Tibial nerve (tissue), 4 donors: ENCODE results near the gene SYNE3. TPM values are rescaled to one million over a fixed set of nuclear protein-coding genes. Genes with fewer than 3 reads are reported as not detected.

ENCODE experiments used
- DNase-seq, 2 donors: peaks; one replicate each; pipeline ENCODE4 v3.0.0-alpha.2; 2019; ENCODE audit warnings: low spot score in 2 of 2
- H3K27ac ChIP-seq, 4 donors: fragments of 200-600 bp; sonication (generic) in 3 of 4; one replicate each; pipeline ENCODE4 v1.5.1; 2017 to 2019; ENCODE audit warnings: mild to moderate bottlenecking in 1 of 4
- H3K27me3 ChIP-seq, 2 donors: fragments of 200-600 bp; sonication (generic) in 1 of 2; one replicate each; pipeline versions ENCODE4 v1.5.1 to v1.6.0; 2017 to 2019
- H3K36me3 ChIP-seq, 3 donors: fragments of 200-600 bp; sonication (generic); one replicate each; pipeline ENCODE4 v1.5.1; 2018 to 2019
- H3K4me1 ChIP-seq, 4 donors: fragments of 200-600 bp; sonication (generic) in 3 of 4; one replicate each; pipeline ENCODE4 v1.5.1; 2017 to 2019
- H3K4me3 ChIP-seq, 4 donors: fragments of 200-600 bp; sonication (generic) in 3 of 4; one replicate each; pipeline ENCODE4 v1.5.1; 2017 to 2019; ENCODE audit warnings: mild to moderate bottlenecking in 1 of 4, moderate library complexity in 1 of 4
- H3K9me3 ChIP-seq, 4 donors: fragments of 200-600 bp; sonication (generic) in 3 of 4; one replicate each; pipeline ENCODE4 v1.5.1; 2017 to 2019
- EP300 ChIP-seq, 2 donors: sonication (generic); formaldehyde crosslinking; IDR thresholded peaks; one replicate each; pipeline ENCODE4 v1.6.1; 2017; ENCODE audit warnings: antibody characterized with exemption in 2 of 2, mild to moderate bottlenecking in 1 of 2
- POLR2A ChIP-seq, 2 donors: fragments of 450-650 bp; IDR thresholded peaks; one replicate each; pipeline ENCODE4 v1.6.1; 2017; ENCODE audit warnings: antibody characterized with exemption in 2 of 2, mild to moderate bottlenecking in 2 of 2, moderate library complexity in 2 of 2
- WGBS, 2 donors: methylation state at CpG; one replicate each; pipeline ENCODE4 v1.1.5; 2018; 5-methylcytosine and 5-hydroxymethylcytosine counted together
- total RNA-seq, 4 donors: library from RNA; depleted of rRNA; stranded (reverse); fragments of >200 nt; gene quantifications; one replicate each; pipeline ENCODE4 v1.1.0, GENCODE V29; 2016
- TF ChIP-seq, protein P1 (sequence below), 5 experiments: fragments of 200-600 bp in 3 of 5; fragments of 450-650 bp in 2 of 5; sonication (generic) in 3 of 5; IDR thresholded peaks; one replicate each; pipeline ENCODE4 v1.5.1; 2016 to 2019; ENCODE audit warnings: antibody characterized with exemption in 5 of 5, mild to moderate bottlenecking in 3 of 5, moderate library complexity in 2 of 5

The SYNE3 gene
- total RNA-seq, 4 donors from 2014 or later, result 71.0 to 106 (median 87.5) TPM

DNA sequence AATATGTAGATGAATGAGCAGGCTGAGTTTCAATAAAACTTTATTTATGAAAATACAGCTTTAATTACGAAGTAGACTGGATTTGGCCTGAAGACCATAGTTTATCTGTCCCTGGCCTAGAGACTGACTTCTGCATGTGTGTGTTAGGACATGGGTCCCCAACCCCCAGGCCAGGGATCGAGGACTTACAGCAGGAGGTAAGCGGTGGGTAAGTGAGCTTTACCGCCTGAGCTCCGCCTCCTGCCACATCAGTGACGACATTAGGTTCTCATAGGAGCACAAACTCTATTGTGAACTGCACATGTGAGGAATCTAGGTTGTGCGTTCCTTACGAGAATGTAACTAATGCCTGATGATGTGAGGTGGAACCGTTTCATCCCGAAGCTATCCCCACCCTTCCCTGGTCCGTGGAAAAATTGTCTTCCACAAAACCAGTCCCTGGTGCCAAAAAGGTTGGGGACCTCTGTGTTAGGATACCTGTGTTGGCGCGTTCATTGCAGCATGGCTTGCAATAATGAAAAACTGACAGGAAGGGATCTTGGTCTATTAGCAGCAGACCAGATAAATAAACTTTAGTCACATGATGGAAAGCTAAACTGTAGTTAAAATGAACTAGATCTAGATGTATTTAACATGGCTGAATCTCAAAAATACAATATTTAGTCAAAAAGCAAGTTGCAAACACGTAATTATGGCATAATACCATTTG is 22.5 kb upstream of the SYNE3 start:
- H3K4me3 ChIP-seq, result no peak overlapping the region
- 91 to 94% methylated on average over 14 of the region's 14 CpGs for WGBS, 2 donors

DNA sequence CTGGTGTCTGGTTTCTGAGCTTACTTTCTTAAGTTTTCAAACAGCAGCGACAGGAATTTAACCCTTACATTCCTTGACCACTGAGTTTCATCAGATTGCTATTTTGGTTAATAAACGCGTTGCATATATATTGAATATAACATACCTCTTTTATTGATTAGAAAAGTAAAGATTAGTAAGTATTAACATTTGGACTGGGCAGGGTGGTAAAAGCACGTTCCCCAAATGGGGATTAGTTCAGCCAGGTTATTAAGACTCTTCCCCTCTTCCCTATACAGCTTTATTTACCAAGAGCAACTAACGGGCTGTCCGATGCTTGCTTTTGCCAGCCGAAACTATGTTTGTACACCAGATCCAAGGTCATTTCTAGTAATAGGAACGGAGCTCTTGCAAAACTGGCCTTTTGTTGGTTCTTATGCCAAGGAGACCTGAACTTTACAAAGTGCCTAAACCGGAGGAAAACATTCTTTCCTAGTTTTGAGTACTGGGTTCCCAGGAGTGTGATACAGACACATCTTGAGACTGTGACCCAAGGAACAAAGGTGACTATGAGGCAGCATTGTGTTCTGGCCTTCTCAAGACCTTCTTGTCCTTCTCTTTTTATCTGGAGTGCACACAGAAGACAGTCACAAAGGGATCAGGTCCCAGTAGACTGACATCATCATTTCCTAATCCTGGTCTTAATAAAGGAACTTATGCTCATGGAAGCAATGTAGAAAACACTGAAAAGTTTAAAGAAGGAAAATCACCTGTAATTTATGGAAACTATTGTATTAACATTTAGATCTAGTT is 21.0 kb upstream of the SYNE3 start:
- Histone ChIP-seq H3K27me3 (no peaks in the 10 kb centered on the region), H3K4me1 (peaks cover 0 to 43% (median 33%) of the 10 kb centered on the region in 4 donors), H3K27ac (no peak overlapping the region), H3K4me3 (no peak overlapping the region), H3K9me3 (no peaks in the 10 kb centered on the region), H3K36me3 (no peaks in the 10 kb centered on the region)
- no peak for TF ChIP-seq POLR2A (IDR thresholded peaks at IDR 0.05)
- TF ChIP-seq, protein P1, sequence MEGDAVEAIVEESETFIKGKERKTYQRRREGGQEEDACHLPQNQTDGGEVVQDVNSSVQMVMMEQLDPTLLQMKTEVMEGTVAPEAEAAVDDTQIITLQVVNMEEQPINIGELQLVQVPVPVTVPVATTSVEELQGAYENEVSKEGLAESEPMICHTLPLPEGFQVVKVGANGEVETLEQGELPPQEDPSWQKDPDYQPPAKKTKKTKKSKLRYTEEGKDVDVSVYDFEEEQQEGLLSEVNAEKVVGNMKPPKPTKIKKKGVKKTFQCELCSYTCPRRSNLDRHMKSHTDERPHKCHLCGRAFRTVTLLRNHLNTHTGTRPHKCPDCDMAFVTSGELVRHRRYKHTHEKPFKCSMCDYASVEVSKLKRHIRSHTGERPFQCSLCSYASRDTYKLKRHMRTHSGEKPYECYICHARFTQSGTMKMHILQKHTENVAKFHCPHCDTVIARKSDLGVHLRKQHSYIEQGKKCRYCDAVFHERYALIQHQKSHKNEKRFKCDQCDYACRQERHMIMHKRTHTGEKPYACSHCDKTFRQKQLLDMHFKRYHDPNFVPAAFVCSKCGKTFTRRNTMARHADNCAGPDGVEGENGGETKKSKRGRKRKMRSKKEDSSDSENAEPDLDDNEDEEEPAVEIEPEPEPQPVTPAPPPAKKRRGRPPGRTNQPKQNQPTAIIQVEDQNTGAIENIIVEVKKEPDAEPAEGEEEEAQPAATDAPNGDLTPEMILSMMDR (IDR thresholded peaks at IDR 0.05), result no peak
- TF ChIP-seq EP300 (IDR thresholded peaks at IDR 0.05), result no peak
- DNase-seq, result no peak
- 60 to 64% methylated on average over 9 of the region's 9 CpGs for WGBS, 2 donors

More for the DNA sequence above, 22.5 kb upstream of the SYNE3 start:
- H3K36me3 ChIP-seq, result peaks cover 0 to 5% (median 0%) of the 10 kb centered on the region in 3 donors
- DNase-seq, result no peak
- H3K27me3 ChIP-seq, result no peaks in the 10 kb centered on the region
- TF ChIP-seq EP300 (IDR thresholded peaks at IDR 0.05) (no peak), POLR2A (IDR thresholded peaks at IDR 0.05) (no peak)
- TF ChIP-seq, protein P1 (IDR thresholded peaks at IDR 0.05), result no peak
- peaks cover 0 to 29% (median 20%) of the 10 kb centered on the region in 4 donors for H3K4me1 ChIP-seq
- H3K27ac ChIP-seq, result no peak overlapping the region
- H3K9me3 ChIP-seq, result no peaks in the 10 kb centered on the region

DNA sequence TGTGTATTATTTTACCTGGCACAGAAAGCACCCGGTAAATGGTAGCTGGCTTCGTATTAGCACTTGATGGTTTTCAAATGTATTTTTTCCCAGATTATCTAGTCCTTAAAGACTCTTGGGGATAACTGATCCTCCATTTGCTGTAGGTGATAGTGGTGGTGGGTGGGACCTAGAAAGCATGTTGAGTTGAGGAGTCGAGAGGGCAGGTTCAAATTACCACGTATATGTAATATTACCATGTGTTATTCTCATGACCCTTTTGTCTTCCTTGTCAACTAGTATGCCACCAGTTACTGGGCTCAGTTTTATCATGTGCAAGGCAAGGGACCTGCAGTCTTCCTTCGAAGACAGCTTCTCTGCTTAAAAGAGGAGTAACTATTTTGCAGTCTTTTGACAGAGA is 20.2 kb upstream of the SYNE3 start:
- H3K4me1 ChIP-seq, result peaks cover 0 to 52% (median 41%) of the 10 kb centered on the region in 4 donors
- DNase-seq, result no peak
- peak overlapping the region in 1 of 4 donors; percentile 83 for H3K4me3 ChIP-seq

DNA sequence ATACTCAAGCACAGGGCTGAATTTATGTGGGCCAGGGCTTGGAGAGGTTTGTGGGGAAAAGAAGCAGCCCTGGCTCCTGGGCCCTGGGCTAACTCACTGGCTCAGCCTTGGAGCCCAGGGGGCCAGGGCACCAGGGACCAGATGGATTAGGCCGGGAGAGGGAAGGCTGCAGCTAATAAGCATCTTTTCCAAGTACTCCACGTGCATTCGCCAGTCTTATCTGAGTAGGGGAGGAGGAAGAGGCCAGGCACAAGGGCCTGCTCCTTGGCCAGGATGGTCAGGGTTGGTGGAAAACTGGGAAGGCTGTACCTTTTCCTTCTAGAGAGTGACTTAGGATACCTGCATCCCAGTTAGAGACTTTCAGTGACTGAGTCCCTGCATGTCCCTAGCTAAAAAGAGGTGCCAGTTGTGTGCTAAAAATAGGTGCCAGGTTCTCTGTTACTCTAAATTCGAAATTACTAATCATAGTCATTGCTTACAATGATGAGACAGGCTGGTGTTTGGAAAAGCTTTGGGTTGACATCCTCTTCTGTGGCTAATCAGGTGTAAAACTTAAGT is 19.7 kb upstream of the SYNE3 start:
- no peaks in the 10 kb centered on the region for H3K9me3 ChIP-seq
- H3K4me3 ChIP-seq, result peak overlapping the region; percentile 57 to 99 (median 90)
- H3K27ac ChIP-seq, result peak overlapping the region in 1 of 4 donors; percentile 91
- no peaks in the 10 kb centered on the region for H3K27me3 ChIP-seq
- peaks cover 0 to under 1% (median 0%) of the 10 kb centered on the region in 3 donors for H3K36me3 ChIP-seq
- no peak for DNase-seq
- H3K4me1 ChIP-seq, result peaks cover 0 to 57% (median 43%) of the 10 kb centered on the region in 4 donors
- no peak for TF ChIP-seq EP300 (IDR thresholded peaks at IDR 0.05)
- no peak for TF ChIP-seq POLR2A (IDR thresholded peaks at IDR 0.05)
- TF ChIP-seq, protein P1 (IDR thresholded peaks at IDR 0.05), result no peak
- WGBS, 2 donors, result 33 to 43% methylated on average over 3 to 4 of the region's 4 CpGs

More for the DNA sequence above, 20.2 kb upstream of the SYNE3 start:
- no peaks in the 10 kb centered on the region for H3K27me3 ChIP-seq
- H3K9me3 ChIP-seq, result no peaks in the 10 kb centered on the region
- H3K27ac ChIP-seq, result no peak overlapping the region
- H3K36me3 ChIP-seq, result no peaks in the 10 kb centered on the region
- TF ChIP-seq EP300 (IDR thresholded peaks at IDR 0.05) (no peak), POLR2A (IDR thresholded peaks at IDR 0.05) (no peak)
- TF ChIP-seq, protein P1 (IDR thresholded peaks at IDR 0.05), result no peak
- 63 to 67% methylated on average over 5 of the region's 5 CpGs for WGBS, 2 donors
